Smooth muscle cell of trachea (primary cell): Measurements from ENCODE around the gene PLAC1. TPM values are rescaled to one million over a fixed set of nuclear protein-coding genes. Genes with fewer than 3 reads are reported as not detected.

Source experiments
- total RNA-seq: library from RNA; depleted of rRNA; stranded (reverse); fragments of >200 nt; gene quantifications from 2 replicates; pipeline ENCODE4 v1.2.1, GENCODE V29; 2014

PLAC1 gene
- total RNA-seq, result 0.29 and 2.2 TPM in 2 replicates

GRCh38 chrX:134658002-134658759, at the start of gene PLAC1:
TSS of gene PLAC1 (minus strand) at chrX:134658471. CDS start at chrX:134566682, 91,789 bp downstream.

Other genes with a start within 250 kb of the PLAC1 start
- 15.9 and 43.2 TPM in 2 replicates for gene HPRT1, start 198.3 kb downstream of the PLAC1 start, total RNA-seq
- gene PABIR2, start 138.7 kb upstream of the PLAC1 start, total RNA-seq, result 7.4 and 17.9 TPM in 2 replicates